GM18505 (cell line): Measurements from ENCODE around the gene ABCF1.
A peak's percentile ranks its signal among the peaks of the same experiment; 100 is the strongest.
"Not testable (repeated sequence)": the region's sequence is repeated elsewhere in the genome, so short reads cannot be mapped to it uniquely, and the experiment has no call there.

Experiments used
- ATAC-seq: cut with Tn5 transposase; IDR thresholded peaks from one replicate; pipeline ENCODE4 v1.9.1; 2021; ENCODE audit not compliant: unreplicated experiment
- POLR2A ChIP-seq: IDR thresholded peaks from 4 replicates; pipeline ENCODE4 v1.6.1; 2011; ENCODE audit warnings: borderline replicate concordance; ENCODE audit not compliant: insufficient read depth, insufficient read length; ENCODE audit errors: extremely low read depth

ABCF1 gene

GRCh38 chr6:30571075-30571761, at the start of gene ABCF1:
ABCF1 (plus strand) TSS chr6:30571442; CDS start chr6:30571488, 46 bp downstream.
- peak; percentile 90 for ATAC-seq
- TF ChIP-seq POLR2A, result peak; percentile 94

GRCh38 chr6:30521952-30522351, 49.3 kb upstream of the ABCF1 start:
- ATAC-seq, result not testable (repeated sequence)

GRCh38 chr6:30526444-30526843, 44.8 kb upstream of the ABCF1 start:
- ATAC-seq, result not testable (repeated sequence)

- peak; percentile 42 for ATAC-seq
- TF ChIP-seq POLR2A, result peak; percentile 27
These were observed 41.8 kb upstream of the ABCF1 start for GRCh38 chr6:30529349-30529875.

DNA sequence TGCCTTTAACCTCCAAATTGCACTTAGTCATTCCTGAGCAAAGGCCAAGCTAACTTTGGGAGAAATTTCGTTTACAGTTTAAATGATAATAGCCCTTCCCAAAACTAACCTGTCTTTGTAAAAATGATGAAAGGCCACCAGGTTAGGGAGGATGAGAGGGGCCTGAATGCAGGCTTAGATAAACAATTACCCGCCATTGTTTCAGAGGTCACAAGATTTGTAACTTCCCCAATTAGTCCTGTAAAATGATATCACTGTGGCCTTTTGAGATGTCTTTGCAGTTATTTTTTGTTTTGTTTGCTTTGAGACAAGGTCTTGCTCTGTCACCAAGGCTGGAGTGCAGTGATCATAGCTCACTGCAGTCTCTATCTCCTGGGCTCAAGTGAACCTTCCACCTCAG, 41.2 kb upstream of the ABCF1 start:
- no peak for TF ChIP-seq POLR2A
- no peak for ATAC-seq

DNA sequence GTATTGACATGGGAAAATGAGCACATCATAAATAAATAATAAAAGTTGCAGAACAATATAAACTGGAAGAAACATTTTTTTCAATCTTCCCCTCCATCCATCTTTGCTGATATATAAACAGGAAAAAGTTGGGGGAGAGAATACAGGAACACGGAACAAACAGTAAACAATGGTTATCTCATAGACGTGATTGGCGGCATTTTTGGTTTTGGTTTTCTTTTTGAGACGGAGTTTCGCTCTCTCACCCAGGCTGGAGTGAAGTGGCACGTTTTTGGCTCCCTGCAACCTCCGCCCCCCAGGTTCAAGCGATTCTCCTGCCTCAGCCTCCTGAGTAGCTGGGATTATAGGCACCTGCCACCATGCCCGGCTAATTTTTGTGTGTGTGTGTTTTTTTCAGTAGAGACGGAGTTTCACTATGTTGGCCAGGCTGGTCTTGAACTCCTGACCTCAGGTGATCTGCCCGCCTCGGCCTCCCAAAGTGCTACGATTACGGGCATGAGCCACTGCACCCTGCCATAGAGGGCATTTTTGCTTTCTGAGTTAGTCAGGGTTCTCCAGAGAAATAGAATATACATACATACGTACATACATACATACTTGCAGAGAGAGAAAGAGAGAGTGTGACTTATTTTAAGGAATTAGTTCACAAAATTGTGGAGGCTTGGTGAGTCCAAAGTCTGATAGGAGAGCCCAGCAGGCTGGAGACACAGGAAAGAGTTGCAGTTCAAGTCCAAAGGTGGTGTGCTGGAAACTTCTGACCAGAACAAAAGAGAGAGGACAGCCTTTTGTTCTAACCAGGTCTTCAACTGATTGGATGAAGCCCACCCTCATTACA, 37.6 kb upstream of the ABCF1 start:
- no peak for ATAC-seq
- TF ChIP-seq POLR2A, result no peak

GRCh38 chr6:30537931-30538330, 33.3 kb upstream of the ABCF1 start:
- ATAC-seq, result no peak
- no peak for TF ChIP-seq POLR2A

DNA sequence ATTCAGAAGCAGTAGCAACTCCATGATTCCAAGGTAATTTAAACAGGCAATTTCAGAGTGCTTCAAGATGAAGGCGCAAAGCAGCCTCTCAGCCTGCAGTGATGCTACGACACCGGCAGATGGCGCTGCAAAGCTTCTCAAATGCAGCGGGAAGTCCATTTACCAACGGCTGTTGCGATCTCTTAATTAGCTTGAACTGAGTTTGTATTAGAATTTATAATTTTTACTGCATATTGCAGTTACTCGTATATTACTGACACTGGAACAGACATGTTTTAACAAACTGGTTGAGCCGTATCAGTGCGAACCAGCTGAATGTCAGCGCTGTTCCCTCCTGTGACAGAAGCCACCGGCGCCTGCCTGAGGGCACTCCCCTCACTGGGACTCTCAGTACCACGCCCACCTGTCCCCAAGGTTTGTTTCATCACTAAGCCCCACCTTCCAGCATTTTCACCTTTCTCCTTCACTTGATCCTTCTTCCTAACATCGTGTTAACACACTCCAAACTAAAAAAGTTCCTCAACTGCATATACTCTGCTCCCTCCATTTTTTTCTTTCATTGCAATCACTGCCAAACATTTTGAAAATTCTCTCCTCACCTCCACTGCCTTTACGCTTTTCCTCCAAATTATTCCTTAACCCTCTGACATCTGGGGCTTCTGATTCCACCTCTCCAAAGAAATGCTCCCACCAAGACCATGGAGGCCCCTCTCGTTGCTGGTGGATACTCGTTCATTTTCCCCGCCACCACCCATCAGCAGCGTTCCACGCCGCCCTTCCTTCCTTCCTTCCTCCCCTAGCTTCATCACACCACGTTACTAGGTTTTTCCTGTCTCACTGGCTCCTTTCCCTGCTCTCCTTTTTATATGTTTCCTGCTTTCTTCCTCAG, 29.5 kb upstream of the ABCF1 start:
- ATAC-seq, result no peak
- TF ChIP-seq POLR2A, result peak; percentile 16

DNA sequence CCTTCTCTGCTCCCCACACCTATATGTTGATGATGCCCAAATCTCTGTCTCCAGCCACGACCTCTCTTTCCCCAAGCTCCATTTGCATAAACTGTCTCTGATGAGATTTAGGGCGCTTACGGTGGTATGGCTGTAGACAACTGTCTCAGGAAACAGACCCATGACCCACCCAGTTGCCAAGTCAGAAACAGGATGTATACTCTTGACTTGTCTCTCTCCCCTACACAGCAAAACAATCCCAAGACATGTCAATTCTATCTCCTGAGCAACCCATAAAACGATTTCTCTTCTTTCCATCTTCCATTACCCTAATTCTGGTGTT, 28.9 kb upstream of the ABCF1 start:
- ATAC-seq, result no peak
- TF ChIP-seq POLR2A, result no peak

DNA sequence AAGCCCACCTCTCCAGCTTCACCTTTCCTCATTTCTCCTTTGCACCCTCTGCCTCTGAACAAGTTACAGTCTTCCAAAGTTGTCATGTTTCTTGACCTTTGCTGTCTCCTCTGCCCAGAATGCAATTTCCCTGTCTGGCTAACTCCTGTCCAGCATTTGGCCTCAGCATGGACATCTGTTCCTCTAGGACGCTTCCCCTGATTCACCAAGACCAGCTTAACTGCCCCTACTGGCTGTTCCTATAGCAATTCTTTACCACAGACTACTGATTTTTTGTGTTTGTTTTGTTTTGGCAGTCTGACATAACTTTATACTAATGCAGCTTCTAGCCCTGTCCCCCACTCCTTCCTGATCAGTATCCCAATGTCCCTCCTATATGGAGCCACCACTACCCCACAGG, 28.3 kb upstream of the ABCF1 start:
- ATAC-seq, result no peak
- no peak for TF ChIP-seq POLR2A

- no peak for ATAC-seq
- TF ChIP-seq POLR2A, result no peak
These were observed 27.4 kb upstream of the ABCF1 start for GRCh38 chr6:30543821-30544220.

GRCh38 chr6:30544666-30545272, 26.5 kb upstream of the ABCF1 start:
- TF ChIP-seq POLR2A, result no peak
- no peak for ATAC-seq

GRCh38 chr6:30547454-30547853, 23.8 kb upstream of the ABCF1 start:
- TF ChIP-seq POLR2A, result no peak
- no peak for ATAC-seq
